NCI-H128 (cell line): ENCODE measurements around the gene TBPL2.
"Not testable (repeated sequence)": the region's sequence is repeated elsewhere in the genome, so short reads cannot be mapped to it uniquely, and the experiment has no call there.

Experiments
- DNase-seq: peaks from one replicate; lab custom pipeline; 2025; ENCODE audit not compliant: unreplicated experiment; lab: John Stamatoyannopoulos, UW

The TBPL2 gene

DNA sequence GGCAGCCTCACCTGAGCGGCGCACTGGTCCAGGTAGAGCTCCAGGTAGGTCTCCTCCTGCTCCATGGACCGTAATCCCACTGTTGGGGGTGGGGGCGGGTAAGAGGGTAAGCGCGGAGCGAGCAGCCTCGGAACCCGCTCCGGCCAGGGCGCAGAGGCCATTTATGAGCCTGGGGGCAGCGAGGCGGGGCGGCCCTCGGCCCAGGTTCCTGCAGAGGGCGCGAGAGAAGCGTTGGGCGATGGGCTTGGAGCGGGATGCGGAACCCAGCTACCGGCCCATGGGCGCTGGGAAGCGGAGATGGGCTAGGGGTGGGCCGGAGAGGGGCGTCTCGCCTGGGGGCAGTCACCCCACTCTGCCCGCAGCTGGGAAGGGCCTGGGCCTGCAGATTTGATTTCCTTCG is at the start of gene TBPL2:
Gene TBPL2 (minus strand): TSS at position 232 of the 400 bp plus-strand sequence. CDS start 167 bp downstream, at position 65.
- no peak for DNase-seq

DNA sequence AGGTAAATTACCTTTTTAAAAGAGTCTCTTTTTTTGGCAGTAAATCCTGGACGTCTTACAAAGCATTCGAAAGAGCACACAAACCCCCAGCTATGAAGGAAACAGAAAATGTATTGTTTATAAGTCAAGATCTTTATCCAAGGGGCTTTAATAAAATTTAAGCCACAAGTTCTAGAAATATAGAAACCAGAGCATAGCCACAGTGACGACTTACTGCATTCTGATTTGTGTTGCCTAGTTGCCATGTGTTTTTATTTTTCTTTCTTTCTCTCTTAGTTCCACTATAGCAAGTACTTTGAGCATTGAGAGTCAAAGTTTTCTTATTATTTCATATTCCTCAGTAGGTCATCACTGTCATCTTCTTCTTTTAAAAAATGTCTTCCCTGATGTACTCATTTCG is 47.8 kb upstream of the TBPL2 start:
- DNase-seq = no peak

DNA sequence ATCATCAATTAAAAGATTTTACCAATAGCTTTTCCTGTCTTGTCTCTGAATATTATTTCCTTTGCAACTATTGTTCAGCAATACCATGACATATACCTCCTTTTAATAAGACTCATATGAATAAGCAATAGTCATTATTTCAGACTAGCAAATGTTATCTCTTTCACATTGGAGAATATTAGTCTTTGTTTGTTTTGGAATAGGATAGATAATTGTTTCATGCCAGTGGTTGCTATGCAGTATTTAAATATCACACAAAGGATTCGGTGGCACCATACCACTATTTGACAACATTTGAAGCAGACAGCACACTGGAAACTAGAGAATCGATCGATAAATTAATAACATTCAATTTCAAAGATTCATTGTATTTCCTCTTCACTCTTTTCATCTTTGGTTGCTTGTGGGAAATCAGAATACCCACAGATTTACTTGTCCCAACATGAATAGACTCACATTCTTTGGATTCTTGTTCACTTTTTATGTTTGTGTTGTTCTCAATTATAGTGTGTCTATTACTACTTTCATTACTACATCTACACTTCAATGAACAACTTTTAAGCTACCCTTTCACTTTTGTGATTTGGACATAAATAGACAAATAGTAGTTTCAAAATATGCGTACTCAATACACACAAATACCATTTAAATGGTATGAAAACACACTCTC is 42.7 kb upstream of the TBPL2 start:
- no peak for DNase-seq

DNA sequence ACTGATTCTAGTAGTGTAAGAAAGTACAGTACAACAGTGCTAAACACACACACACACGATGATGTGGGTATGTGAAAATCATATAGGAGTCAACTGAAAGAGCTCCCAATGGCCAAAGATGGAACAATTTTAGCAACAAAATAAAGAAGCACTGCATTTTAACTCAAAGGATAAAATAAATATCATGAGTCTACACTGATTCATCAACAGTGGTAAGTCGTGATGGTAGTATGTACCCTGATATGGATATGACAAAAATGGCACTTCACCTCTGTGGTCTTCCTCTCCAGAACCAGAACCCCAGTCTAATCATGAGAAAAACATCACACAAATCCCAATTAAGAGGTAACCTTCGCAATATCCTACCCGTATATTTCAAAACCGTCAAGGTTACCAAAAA is 41.4 kb upstream of the TBPL2 start:
- no peak for DNase-seq

DNA sequence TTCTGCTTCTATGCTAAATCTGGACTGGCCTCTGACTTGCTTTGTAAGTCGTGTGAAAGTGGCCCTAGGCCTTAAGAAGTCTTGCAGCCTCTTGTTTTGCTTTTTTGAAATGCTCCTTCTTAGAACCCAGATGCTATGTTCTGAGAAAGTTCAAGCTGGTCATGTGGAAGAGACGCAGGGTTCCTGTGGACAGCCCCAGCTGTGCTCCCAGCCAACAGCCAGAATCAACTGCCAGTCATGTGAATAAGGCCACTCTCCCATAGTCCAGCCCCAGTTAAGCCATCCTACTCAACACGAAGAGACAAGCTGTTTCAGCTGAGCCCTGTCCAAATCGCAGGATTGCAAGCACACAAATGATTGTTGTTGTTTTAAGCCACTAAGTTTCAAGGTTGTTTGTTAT is 37.3 kb upstream of the TBPL2 start:
- DNase-seq = no peak

DNA sequence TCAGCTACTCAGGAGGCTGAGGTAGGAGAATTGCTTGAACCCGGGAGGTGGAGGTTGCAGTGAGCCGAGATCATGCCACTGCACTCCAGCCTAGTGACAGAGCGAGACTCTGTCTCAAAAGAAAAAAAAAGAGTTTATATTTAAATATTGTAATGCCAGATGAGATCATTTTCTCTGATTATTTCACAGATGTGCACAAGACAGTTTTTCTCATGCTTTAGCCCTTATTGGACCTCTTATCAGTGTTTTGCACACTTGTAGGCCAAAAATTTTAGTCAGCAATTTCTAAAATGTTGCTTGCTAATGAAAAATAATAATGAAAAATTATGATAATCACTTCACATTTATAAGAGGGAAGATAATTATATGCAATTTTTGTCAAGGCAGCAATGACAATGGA is 36.0 kb upstream of the TBPL2 start:
- not testable (repeated sequence) for DNase-seq

DNA sequence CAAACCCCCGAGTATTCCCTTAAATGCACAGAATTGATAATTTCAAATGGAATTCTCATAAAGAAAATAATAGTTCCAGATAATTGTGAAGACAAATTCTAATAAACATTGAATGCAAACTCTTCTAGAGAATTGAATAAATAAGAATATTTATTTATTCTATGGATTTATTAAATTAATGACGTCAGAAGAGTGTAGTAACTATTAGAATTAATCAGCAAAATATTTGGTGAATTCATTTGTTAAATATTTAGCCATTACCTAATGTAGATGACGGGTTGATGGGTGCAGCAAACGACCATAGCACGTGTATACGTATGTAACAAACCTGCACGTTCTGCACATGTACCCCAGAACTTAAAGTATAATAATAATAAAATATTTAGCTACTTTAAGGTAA is 33.4 kb upstream of the TBPL2 start:
- no peak for DNase-seq

DNA sequence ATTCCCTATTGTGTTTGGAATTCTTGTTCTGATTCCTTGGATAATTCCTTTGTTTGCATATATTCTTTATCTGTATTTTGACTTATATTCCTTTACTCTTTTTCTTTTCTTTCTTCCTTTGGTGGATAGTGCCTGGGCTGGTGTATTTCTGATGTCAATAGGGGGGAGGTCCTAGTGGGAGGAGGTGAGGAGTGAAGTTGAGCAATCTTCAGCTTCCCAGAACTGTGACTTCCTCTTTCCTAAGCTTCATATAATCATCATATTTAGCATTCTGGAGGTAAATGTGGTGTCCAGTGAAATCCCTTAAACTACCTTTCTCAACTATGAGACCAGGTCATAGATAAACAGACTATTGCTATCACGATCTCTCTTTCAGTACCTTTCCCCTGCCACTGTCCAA is 29.6 kb upstream of the TBPL2 start:
- no peak for DNase-seq

DNA sequence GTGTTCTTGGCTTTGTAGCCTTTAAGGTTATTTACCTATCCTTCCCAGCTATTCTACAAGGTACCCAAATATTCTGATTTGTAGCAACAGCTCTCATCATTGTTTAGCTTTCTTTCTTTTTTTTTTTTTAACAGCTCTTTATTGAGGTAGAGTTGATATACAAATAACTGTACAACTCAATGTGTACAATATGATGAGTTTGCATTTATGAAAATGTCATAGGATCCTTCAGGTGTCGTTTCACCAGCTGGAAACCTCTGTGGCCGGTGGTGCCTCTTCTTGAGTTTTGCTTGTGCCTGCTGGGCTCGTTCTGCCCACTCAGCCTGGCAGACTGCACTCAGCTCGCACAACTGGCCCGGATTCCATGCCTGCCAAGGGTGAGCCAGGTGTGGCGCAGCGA is 26.9 kb upstream of the TBPL2 start:
- DNase-seq = no peak

DNA sequence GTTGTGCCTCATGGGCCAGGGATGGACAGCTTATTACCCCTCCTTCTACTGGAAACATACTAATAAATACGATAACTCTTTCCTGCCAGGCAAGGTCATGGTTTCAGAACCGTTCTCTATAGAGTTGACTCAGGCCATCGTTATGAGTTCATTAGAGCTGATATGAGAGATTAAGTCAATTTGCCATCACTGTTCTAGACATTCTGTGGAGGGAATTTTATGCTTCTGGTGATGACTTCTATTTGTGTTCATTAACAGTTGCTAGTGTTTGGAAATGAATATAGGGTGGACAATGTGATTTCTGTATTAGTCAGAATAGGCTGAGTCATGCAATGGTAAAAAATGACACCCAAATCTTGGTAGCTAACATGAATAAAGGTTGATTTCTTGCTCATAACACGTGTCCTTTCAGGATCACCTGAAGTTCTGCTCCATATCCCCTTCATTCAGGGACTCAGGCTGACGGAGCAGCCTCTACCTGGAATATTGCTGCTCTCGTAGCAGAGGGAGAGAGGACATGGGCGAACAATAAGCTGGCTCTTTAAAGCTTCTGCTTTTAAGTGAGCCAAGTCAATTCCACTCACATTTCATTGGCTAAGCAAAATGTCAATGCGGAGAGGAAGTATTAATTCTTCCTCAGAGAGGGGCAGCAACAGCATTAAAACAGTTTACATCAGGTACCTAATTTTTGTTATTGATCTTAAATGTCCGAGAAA is 18.5 kb upstream of the TBPL2 start:
- no peak for DNase-seq

DNA sequence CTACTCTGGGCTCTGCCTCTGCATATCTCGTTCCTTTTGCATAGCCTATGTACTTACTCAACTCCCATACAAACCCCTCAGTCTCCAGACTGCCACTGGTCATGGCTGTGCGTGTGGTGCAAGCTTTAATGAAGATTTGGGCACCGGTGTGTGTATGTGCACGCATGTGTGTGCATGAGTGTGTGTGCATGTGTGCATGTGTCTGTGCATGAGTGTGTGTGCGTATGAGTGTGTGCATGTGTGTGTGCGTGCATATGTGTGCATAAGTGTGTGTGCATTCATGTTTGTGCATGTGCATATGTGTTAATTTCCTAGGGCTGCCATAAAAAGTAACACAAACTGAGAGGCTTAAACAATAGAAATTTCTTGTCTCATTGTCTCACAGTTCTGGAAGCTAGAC is 17.1 kb upstream of the TBPL2 start:
- no peak for DNase-seq

DNA sequence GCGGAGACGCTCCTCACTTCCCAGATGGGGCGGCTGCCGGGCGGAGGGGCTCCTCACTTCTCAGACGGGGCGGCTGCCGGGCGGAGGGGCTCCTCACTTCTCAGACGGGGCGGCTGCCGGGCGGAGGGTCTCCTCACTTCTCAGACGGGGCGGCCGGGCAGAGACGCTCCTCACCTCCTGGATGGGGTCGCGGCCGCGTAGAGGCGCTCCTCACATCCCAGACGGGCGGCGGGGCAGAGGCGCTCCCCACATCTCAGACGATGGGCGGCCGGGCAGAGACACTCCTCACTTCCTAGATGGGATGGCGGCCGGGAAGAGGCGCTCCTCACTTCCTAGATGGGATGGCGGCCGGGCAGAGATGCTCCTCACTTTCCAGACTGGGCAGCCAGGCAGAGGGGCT is 16.0 kb upstream of the TBPL2 start:
- not testable (repeated sequence) for DNase-seq

DNA sequence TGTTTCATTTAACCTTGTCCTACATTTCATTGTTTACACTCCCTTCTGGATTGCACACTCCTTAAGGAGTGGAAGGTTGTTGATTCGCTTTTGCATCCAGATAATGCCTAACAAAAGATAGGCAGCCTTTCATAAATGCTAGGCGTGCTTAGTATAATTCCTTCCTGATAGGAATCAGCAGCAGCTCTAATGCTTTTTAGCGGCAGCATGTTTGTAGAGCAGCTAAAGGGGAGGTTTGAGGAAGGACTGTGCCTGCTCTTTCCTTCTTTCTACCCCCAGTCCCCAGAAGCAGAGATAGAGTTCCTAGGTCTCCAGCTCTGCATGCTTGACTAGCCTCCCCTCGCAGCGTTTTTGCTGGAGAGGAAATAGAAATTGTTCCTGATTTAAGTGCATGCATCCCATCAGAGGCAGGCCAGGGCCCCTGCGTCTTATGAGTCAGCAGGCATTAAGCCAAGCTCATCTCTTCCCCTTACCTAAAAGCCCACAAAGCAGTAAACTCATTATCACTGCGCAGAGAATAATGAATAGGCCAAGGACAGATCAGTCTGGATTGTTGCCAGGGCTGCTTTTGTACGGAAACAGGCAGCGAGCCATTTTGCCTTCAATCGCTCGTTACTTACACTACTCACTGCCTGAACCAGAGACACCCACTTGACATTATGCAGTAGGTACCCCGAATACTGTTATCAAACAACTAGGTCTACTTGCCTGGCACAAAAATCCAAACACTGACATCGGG is 14.0 kb upstream of the TBPL2 start:
- DNase-seq = peak; percentile 84

DNA sequence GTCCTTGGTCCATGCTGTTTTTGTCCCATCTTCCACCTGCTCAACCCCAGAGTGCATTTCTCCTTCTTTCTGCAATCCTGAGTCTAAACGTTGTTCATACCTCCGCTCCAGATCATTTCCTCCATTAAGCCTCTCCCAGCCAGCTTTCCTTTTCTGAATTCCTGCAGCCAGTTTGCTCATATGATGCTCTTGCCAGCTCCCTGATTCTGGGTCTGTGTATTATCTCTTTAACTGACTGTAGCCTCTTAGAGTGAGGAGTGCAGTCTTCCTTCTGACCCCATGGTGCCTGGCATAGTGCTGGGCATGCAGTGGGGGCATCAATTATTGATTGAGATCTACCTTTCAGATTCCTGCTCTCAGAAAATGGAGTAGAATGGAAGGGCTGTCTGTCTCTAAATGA is 11.5 kb upstream of the TBPL2 start:
- DNase-seq = no peak

DNA sequence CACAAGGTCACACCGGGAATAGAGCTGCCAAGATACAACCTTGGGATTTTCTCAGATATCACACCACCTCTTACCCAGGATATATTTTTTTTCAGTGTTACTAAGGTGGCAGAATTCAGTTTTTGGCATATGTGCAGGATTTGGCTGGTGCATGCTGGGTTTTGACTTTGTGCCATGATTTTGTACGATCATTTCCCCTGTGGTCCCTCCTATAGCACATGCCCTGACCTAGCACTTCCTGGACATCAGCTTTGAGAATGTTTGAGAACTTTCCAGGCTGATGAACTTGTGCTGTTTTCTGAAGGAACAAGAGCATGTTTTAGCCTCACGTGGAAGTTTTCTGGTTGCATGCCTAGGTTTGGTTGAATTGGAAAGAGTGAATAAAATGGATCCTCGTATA is 11.0 kb upstream of the TBPL2 start:
- DNase-seq = no peak

DNA sequence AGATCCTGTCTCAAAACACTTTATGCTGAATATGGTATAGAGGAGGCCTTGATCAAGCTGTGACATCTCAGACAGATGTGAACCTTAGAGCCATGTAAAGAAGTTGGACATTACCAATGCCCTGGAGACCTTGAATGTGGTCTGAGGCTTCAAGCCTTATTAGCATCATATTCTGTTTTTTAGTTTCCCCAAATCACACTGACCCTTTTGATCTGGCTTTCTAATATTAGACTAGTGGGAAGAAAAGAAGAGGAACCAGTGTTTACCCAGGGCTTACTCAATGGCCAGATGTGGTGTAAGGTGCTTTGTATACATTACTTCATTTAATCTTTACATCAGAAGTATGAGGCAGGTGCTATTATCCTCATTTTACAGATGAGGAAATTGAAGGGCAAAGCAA is 10.6 kb upstream of the TBPL2 start:
- DNase-seq = no peak

DNA sequence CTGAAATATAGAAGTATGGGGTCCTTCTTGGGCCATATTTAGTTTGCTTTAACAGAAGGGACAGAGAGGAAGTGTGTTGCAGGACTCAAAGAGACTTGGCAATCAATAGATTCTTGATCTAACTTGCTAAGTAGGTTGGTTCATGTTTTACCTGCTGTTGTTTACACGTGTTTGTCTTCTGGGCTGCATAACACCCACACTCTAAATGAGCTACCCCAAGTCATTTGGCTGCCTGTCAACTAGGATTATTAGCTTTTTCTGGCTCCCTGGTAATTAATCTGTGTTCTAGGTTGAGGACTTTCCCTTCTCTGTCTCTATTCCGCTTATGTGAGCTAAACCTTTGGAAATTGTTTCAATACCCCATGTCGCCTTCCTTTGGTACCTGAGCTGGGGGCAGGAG is 10.1 kb upstream of the TBPL2 start:
- no peak for DNase-seq

DNA sequence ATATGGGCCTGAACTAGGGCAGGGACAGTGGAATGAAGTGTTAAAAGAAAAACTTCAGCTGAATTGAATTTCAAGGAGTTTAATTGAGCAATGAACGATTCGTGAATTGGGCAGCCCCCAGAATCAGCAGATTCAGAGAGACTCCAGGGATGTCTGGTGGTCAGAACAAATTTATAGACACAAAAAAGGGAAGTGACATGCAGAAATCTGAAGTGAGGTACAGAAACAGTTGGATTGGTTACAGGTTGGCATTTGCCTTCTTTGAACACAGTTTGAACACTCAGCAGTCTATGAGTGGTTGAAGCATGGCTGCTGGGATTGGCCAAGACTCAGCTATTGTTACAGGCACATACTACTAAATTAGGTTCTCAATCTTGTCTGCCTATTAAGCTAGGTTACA is 9.7 kb upstream of the TBPL2 start:
- DNase-seq = no peak

DNA sequence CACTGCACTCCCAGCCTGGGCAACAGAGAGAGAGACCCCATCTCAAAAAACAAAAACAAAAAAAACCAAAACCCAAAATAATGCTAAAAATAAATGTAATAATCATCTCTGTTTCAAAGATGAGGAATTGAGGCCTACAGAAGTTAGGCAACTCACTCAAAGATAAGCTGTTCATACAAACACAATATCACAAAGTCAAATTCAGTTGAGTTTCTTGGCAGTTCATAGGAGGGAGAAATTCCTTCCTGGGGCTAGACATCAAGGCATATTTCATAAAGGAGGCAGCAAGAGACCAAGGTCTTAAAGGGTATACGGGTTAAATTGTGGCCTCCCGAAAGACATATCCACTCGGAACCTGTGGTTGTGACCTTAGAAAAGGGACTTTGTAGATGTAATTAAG is 8.7 kb upstream of the TBPL2 start:
- no peak for DNase-seq

DNA sequence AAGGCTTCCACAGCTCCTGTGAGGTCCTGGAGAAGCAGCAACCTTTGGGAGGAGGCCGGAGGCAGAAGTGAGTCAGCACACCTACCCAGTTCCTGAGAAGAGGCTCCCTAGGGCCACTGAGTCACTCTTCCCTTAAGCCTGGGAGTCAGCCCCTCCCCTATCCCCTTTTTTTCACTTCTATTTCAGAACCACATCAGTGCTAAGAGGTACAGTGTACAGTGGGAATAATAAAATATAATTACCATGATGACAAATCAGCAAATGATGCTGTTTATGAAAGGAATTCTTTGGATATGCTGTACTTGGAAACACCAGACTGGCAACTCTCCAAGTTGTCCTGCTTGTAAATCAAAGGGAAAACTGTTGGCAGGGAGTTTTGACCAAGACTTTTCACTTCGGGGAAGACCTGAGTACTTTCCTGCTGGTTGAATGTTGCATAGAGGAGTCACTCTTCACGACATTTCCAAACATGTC is 7.8 kb upstream of the TBPL2 start:
- DNase-seq = no peak

DNA sequence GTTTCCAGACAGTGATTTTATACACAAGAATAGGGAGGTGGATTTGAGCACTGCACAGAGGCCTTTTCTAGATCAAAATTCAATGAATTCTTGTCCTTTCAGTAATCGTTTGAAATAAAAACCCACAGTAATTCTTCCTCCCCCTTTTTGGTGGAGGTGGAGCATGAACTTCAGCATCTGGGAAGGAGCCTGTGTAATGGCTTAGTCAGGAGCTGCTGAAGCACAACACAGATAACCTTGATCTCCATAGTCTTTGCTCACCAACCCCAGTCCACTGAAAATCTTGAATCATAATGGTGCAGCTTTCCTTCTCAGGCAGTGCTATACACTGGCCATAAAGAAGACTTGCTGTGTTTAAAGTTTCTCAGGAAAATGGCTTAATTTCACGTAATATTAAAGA is 6.4 kb upstream of the TBPL2 start:
- no peak for DNase-seq

DNA sequence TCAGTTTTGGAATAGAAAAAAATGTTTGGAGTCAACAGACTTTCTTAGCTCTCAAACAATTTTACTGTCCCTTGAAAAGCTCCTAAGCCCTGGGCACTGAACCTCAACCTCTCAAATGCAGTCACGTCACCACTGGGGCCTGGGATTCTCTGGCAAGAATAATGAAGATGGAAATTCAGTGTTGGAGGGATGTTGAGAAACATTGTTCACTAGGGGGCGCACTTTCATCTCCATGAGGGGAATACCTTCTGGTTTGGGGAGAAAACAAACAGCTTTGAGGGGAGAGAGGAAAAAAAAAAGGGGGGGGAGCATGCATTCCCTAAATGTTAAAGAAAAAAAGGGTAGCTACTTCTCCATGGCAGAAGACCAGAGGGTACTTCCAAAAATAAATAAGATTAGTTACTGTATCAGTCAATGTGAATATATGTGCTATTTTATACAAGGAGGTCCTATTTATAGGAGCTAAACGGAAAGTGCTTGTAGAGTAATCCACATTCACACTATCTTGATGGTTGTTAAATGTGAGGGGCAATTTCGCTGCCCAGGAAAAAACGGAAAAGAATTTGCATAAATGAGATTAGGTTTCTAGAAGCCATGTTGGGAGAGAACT is 5.8 kb upstream of the TBPL2 start:
- peak; percentile 12 for DNase-seq
